GM08714 (cell line): ENCODE results near the gene DDTL.
"Not testable (repeated sequence)": the region's sequence is repeated elsewhere in the genome, so short reads cannot be mapped to it uniquely, and the experiment has no call there.

Experiments
- H3K4me3 ChIP-seq: fragments of 200-500 bp; sonication (Bioruptor generic); 2 replicates; pipeline ENCODE4 v1.5.1; 2014; ENCODE audit warnings: mild to moderate bottlenecking, low read length, inconsistent platforms
- ZNF274 ChIP-seq: IDR thresholded peaks from 2 replicates; pipeline ENCODE4 v1.6.1; 2012; ENCODE audit warnings: mild to moderate bottlenecking, low read depth, low read length

The DDTL gene

GRCh38 chr22:23966568-23966967 lies at the start of gene DDTL:
Gene DDTL, plus strand, starts transcription at chr22:23966888. Its CDS starts 27 bp downstream, at chr22:23966915.
- not testable (repeated sequence) for H3K4me3 ChIP-seq

- H3K4me3 ChIP-seq: not testable (repeated sequence)
Measured at GRCh38 chr22:23920267-23920611, 46.4 kb upstream of the DDTL start.

DNA sequence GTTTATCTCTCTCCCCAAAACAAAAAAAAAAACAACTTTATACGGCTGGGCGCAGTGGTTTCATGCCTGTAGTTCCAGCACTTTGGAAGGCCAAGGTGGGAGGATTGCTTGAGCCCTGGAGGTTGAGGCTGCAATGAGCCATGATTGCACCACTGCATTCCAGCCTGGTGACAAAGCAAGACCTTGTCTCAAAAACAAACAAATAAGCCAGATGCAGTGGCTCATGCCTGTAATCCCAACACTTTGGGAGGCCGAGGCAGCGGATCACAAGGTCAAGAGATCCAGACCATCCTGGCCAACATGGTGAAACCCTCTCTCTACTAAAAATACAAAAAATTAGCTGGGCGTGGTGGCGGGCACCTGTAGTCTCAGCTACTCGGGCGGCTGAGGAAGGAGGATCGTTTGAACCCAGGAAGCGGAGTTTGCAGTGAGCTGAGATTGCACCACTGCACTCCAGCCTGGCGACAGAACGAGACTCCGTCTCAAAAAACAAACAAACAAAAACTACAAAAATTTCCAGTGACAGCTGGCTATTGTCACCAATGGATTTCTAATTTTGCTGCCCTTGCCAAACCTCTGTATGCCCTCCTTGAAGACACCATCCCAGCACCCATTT lies 45.0 kb upstream of the DDTL start:
- not testable (repeated sequence) for H3K4me3 ChIP-seq

DNA sequence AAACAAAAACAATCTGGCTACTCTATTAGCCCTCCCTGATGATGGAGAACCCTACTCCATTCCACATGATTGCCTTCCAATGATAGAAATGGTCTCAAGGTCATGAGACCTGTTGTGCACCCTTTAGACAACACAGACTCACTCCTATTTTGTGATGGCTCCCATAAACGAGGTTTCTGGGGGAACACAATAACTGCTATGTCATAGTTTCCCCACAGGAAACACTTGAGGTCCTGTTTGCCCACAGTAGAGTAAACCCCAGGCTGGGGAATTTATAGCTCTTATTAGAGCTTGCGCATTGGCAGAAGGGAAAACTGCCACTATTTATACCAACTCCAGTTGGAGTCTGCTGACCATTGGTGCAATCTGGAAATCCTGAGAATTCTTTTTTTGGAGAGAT lies 43.8 kb upstream of the DDTL start:
- TF ChIP-seq ZNF274: no peak
- no peak overlapping the region for H3K4me3 ChIP-seq

GRCh38 chr22:23925020-23925606 lies 41.6 kb upstream of the DDTL start:
- TF ChIP-seq ZNF274: no peak
- no peak overlapping the region for H3K4me3 ChIP-seq

GRCh38 chr22:23926561-23926960 lies 40.1 kb upstream of the DDTL start:
- no peak overlapping the region for H3K4me3 ChIP-seq
- TF ChIP-seq ZNF274: no peak

GRCh38 chr22:23938328-23939016 lies 28.2 kb upstream of the DDTL start:
- no peak for TF ChIP-seq ZNF274
- no peak overlapping the region for H3K4me3 ChIP-seq

DNA sequence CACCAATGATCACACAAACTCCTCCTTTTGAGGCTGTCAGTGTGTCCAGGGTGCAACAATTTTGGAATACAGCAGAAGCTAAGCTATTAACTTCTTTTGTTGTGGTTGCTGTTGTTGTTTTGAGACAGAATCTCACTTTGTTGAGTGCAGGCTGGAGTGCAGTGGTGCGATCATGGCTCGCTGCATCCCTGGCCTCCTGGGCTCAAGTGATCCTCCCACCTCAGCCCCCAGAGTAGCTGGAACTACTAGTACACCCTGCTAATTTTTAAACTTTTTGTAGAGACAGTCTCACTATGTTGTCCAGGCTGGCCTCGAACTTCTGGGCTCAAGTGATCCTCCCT lies 27.7 kb upstream of the DDTL start:
- no peak for TF ChIP-seq ZNF274
- no peak overlapping the region for H3K4me3 ChIP-seq

GRCh38 chr22:23940166-23940565 lies 26.5 kb upstream of the DDTL start:
- not testable (repeated sequence) for H3K4me3 ChIP-seq

DNA sequence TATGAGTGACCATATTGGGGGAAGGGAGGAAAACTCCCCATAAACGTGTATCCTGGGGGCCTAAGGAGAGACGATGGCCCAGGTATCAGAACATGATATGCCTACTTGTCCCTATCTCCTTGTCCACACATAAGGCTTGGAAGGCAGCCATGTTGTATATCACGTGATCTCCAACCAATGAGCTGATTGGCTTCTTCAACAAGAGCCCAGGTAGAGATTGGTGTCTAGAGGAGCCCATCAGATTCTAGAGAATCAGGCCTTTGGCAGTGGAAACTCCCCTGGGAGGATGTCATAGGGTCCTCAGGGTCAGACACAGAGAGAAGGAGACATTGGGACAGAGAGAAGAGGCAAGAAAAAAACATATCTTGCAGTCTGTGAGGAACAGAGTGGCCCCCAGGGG lies 19.3 kb upstream of the DDTL start:
- H3K4me3 ChIP-seq: not testable (repeated sequence)

GRCh38 chr22:23949764-23950163 lies 16.9 kb upstream of the DDTL start:
- H3K4me3 ChIP-seq: not testable (repeated sequence)

- not testable (repeated sequence) for H3K4me3 ChIP-seq
Measured at GRCh38 chr22:23951383-23951782, 15.3 kb upstream of the DDTL start.

GRCh38 chr22:23952794-23953405 lies 13.8 kb upstream of the DDTL start:
- H3K4me3 ChIP-seq: not testable (repeated sequence)

- not testable (repeated sequence) for H3K4me3 ChIP-seq
Measured at GRCh38 chr22:23953485-23953884, 13.2 kb upstream of the DDTL start.

DNA sequence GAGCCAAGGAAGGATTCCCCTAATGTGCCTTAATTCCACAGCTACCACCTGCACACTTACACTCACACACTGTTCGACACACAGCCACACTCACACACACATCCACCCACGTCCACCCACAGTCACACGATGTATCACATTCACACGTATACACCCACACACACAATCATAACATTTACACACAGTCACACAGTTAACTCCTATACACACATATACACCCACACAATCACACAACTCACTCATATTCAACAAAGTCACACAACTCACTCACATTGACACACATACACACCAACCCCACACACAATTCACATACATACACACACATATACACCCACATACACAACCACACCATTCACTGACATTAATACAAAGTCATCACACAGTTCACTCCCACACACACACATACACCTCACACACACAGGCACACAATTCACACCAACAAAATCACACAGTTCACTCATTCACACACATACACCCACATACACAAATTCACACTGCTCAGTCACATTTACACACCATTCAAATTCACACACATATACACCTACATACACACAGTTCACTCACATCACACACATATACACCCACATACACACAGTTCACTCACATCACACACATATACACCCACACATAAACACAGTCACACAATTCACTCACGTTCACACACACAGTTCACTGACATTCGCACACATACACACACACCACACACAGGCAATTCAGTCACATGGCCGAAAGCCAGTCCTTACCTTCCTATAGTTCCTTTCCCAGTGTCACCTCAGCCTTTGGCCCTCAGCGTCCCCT lies 12.3 kb upstream of the DDTL start:
- not testable (repeated sequence) for H3K4me3 ChIP-seq

GRCh38 chr22:23954991-23955305 lies 11.7 kb upstream of the DDTL start:
- H3K4me3 ChIP-seq: not testable (repeated sequence)

GRCh38 chr22:23955886-23956285 lies 10.8 kb upstream of the DDTL start:
- H3K4me3 ChIP-seq: not testable (repeated sequence)

DNA sequence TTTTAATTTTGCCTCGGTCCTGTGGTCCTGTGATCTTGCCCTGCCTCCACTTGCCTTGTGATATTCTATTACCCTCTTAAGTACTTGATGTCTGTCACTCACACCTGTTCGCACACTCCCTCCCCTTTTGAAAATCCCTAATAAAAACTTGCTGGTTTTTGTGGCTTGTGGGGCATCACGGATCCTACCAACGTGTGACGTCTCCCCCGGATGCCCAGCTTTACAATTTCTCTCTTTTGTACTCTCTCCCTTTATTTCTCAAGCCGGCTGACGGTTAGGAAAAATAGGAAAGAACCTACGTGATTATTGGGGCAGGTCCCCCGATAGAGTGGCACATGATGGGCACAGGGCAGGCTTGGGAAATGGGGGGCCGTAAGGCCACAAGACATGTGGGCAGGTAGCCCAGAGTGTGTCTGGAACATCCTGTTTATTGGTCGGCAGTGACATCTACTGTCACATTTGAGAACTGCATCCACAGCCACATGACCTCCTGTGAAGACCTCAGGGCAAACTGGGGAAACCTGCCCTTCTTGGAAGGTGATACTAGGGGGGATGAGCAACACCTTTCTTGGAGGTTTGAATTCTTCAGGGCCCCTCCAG lies 10.3 kb upstream of the DDTL start:
- H3K4me3 ChIP-seq: not testable (repeated sequence)

GRCh38 chr22:23961084-23961771 lies 5.5 kb upstream of the DDTL start, which contains the start of gene GSTT2B:
Gene GSTT2B, minus strand, starts transcription at chr22:23961195. Its CDS starts 64 bp downstream, at chr22:23961131.
- H3K4me3 ChIP-seq: not testable (repeated sequence)

DNA sequence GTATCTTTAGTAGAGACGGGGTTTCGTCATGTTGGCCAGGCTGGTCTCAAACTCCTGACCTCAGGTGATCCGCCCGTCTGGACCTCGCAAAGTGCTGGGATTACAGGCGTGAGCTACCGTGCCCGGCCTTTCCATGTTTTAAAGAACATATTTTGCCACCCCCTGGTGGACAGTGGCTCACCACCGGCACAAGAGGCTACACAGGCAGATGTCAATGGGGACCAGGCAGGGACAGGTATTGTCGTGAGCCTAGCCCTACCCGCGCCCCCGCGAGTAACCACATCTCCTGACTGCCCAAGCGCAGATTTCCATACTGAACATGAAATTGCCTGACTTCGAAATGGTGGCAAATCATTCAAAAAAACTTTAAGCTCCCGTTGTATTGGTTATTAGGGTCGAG lies 594 bp upstream of the DDTL start:
- H3K4me3 ChIP-seq: not testable (repeated sequence)
